Measurements from ENCODE around the gene CRIP2. TPM values are rescaled to one million over a fixed set of nuclear protein-coding genes. Genes with fewer than 3 reads are reported as not detected.

CRIP2 gene
- total RNA-seq, 1 donor from 2014 or later: 247 TPM

GRCh38 chr14:105527381-105527825, 52.8 kb downstream of the CRIP2 start:
- Mint-ChIP-seq H3K36me3 (ENCODE audit: low read depth) (no peaks in the 10 kb centered on the region), H3K4me3 (ENCODE audit: unreplicated experiment) (peak overlapping the region; percentile 72), H3K4me1 (ENCODE audit: low read depth) (peaks cover 5% of the 10 kb centered on the region), H3K27ac (ENCODE audit: unreplicated experiment) (no peak overlapping the region), H3K9me3 (ENCODE audit: low read depth) (no peaks in the 10 kb centered on the region), H3K27me3 (ENCODE audit: low read depth) (no peaks in the 10 kb centered on the region)
- TF ChIP-seq, protein P1, sequence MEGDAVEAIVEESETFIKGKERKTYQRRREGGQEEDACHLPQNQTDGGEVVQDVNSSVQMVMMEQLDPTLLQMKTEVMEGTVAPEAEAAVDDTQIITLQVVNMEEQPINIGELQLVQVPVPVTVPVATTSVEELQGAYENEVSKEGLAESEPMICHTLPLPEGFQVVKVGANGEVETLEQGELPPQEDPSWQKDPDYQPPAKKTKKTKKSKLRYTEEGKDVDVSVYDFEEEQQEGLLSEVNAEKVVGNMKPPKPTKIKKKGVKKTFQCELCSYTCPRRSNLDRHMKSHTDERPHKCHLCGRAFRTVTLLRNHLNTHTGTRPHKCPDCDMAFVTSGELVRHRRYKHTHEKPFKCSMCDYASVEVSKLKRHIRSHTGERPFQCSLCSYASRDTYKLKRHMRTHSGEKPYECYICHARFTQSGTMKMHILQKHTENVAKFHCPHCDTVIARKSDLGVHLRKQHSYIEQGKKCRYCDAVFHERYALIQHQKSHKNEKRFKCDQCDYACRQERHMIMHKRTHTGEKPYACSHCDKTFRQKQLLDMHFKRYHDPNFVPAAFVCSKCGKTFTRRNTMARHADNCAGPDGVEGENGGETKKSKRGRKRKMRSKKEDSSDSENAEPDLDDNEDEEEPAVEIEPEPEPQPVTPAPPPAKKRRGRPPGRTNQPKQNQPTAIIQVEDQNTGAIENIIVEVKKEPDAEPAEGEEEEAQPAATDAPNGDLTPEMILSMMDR (IDR thresholded peaks at IDR 0.05): no peak
- peak; percentile 88 for DNase-seq (ENCODE audit: low spot score)

DNA sequence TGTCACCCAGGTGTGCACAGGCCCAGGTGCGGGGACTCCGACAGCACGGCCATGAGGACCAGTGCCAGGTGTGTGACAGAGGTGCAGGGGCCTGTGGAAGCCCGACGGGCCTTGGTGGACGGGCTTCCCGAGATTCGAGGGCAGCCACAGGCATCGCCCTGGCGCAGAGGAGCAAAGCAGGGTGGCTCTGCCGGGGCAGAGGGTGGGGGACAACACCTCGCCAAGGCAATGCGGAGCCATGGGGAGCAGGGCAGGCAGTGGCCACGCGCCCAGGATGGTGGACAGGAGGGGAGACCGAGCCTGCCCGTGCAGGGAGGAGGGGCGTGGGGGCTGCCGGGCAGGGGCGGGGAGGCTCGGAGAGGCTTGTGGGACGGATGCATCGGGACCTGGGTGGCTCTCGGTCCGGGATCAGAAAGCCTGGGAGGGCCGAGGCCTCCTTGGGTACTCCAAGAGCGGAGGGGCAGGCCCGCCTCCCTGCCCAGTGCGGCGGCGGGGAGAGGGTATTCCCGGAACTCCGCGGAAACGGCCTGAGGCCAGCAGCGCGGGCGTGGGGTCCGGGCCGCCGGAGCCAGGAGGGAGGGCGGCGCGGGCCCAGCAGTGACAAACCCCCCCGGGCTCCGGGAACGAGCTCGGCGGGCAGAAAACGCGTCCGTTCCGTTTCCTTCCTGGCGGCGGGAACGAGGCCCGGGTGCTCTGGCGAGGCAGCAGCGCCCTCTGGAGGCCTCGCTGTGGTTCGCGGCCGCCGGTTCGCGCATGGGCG, 53.4 kb downstream of the CRIP2 start:
- Mint-ChIP-seq H3K27me3 (ENCODE audit: low read depth) (no peaks in the 10 kb centered on the region), H3K9me3 (ENCODE audit: low read depth) (no peaks in the 10 kb centered on the region), H3K27ac (ENCODE audit: unreplicated experiment) (no peak overlapping the region), H3K4me1 (ENCODE audit: low read depth) (peaks cover 5% of the 10 kb centered on the region), H3K36me3 (ENCODE audit: low read depth) (no peaks in the 10 kb centered on the region), H3K4me3 (ENCODE audit: unreplicated experiment) (peak overlapping the region; percentile 72)
- TF ChIP-seq, protein P1 (IDR thresholded peaks at IDR 0.05): peak; percentile 89
- no peak for DNase-seq (ENCODE audit: low spot score)

DNA sequence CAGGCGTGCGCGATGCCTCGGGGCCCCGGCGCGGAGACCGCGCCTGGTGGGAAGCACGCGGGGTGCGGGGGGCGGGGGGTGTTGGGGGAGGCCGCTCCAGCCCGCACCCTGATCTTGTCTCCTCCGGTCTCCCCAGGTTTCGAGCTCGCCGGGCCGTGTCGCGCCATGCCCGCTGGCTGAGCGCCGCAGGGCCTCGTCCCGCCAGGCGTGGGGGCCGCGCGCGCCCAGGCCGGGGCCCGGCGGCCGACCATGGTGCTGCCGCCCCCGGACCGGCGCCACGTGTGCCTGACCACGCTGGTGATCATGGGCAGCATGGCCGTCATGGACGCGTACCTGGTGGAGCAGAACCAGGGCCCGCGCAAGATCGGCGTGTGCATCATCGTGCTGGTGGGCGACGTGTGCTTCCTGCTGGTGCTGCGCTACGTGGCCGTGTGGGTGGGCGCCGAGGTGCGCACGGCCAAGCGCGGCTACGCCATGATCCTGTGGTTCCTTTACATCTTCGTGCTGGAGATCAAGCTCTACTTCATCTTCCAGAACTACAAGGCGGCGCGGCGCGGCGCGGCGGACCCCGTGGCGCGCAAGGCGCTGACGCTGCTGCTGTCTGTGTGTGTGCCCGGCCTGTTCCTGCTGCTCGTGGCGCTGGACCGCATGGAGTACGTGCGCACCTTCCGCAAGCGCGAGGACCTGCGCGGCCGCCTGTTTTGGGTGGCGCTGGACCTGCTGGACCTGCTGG, 54.1 kb downstream of the CRIP2 start:
- Mint-ChIP-seq H3K36me3 (ENCODE audit: low read depth) (no peaks in the 10 kb centered on the region), H3K4me1 (ENCODE audit: low read depth) (peaks cover 5% of the 10 kb centered on the region), H3K27me3 (ENCODE audit: low read depth) (peaks cover 2% of the 10 kb centered on the region), H3K4me3 (ENCODE audit: unreplicated experiment) (no peak overlapping the region), H3K27ac (ENCODE audit: unreplicated experiment) (no peak overlapping the region), H3K9me3 (ENCODE audit: low read depth) (no peaks in the 10 kb centered on the region)
- TF ChIP-seq, protein P1 (IDR thresholded peaks at IDR 0.05): peak; percentile 46
- peak; percentile 92 for DNase-seq (ENCODE audit: low spot score)

DNA sequence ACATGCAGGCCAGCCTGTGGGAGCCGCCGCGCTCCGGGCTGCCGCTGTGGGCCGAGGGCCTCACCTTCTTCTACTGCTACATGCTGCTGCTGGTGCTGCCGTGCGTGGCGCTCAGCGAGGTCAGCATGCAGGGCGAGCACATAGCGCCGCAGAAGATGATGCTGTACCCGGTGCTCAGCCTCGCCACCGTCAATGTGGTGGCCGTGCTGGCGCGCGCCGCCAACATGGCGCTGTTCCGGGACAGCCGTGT, 54.6 kb downstream of the CRIP2 start:
- peak; percentile 90 for DNase-seq (ENCODE audit: low spot score)
- Mint-ChIP-seq H3K9me3 (ENCODE audit: low read depth) (no peaks in the 10 kb centered on the region), H3K4me3 (ENCODE audit: unreplicated experiment) (no peak overlapping the region), H3K36me3 (ENCODE audit: low read depth) (no peaks in the 10 kb centered on the region), H3K27me3 (ENCODE audit: low read depth) (peaks cover 4% of the 10 kb centered on the region), H3K4me1 (ENCODE audit: low read depth) (peaks cover 5% of the 10 kb centered on the region), H3K27ac (ENCODE audit: unreplicated experiment) (no peak overlapping the region)
- TF ChIP-seq, protein P1 (IDR thresholded peaks at IDR 0.05): no peak

Other genes starting within 250 kb of the CRIP2 start
- 52.7 to 54.3 TPM (median 53.1 TPM) in 3 replicates for gene BTBD6, start 226.3 kb upstream of the CRIP2 start, total RNA-seq
- 26.1 to 31.0 TPM (median 26.2 TPM) in 3 replicates for gene BRF1, start 173.8 kb upstream of the CRIP2 start, total RNA-seq
- gene PACS2, start 160.1 kb upstream of the CRIP2 start, total RNA-seq: 82.6 to 89.5 TPM (median 87.1 TPM) in 3 replicates
- gene TEX22, start 76.3 kb upstream of the CRIP2 start, total RNA-seq: 0.60 to 2.9 TPM (median 2.2 TPM) in 3 replicates
- gene MTA1, start 55.0 kb upstream of the CRIP2 start, total RNA-seq: 83.6 to 91.9 TPM (median 85.1 TPM) in 3 replicates
- 38.7 to 181 TPM (median 174 TPM) in 3 replicates for gene CRIP1, start 12.1 kb downstream of the CRIP2 start, total RNA-seq
- 12.9 to 15.5 TPM (median 14.3 TPM) in 3 replicates for gene TEDC1, start 16.4 kb downstream of the CRIP2 start, total RNA-seq
- gene TMEM121, start 51.8 kb downstream of the CRIP2 start, total RNA-seq: 4.4 to 8.9 TPM (median 6.0 TPM) in 3 replicates

Data from chondrocyte (in vitro differentiated cells).